Astrocyte (in vitro differentiated cells and primary cell): ENCODE measurements around the gene ZBTB16. TPM values are rescaled to one million over a fixed set of nuclear protein-coding genes. Genes with fewer than 3 reads are reported as not detected.

Source experiments
- DNase-seq: peaks from one replicate; pipeline ENCODE4 v3.0.0-alpha.2; 2010; ENCODE audit warnings: low read depth
- FAIRE-seq: peaks from 2 replicates; lab custom pipeline; 2011; peaks lifted over from hg19 to GRCh38; lab: Jason Lieb, UNC
- H2AFZ ChIP-seq: 2 replicates; pipeline ENCODE4 v1.6.0; 2012; ENCODE audit warnings: low read depth, low read length, inconsistent platforms
- H3K27ac ChIP-seq: 2 replicates; pipeline ENCODE4 v1.5.1; 2011; ENCODE audit warnings: low read depth, low read length, inconsistent platforms
- H3K27me3 ChIP-seq: 2 replicates; pipeline ENCODE4 v1.6.0; 2011; ENCODE audit warnings: low read length, inconsistent platforms; ENCODE audit not compliant: insufficient read depth
- H3K36me3 ChIP-seq: 2 replicates; pipeline ENCODE4 v1.5.1; 2011; ENCODE audit warnings: low read length, inconsistent platforms; ENCODE audit not compliant: insufficient read depth
- H3K4me1 ChIP-seq: 2 replicates; pipeline ENCODE4 v1.5.1; 2011; ENCODE audit warnings: low read length, inconsistent platforms; ENCODE audit not compliant: insufficient read depth
- H3K4me2 ChIP-seq: 2 replicates; pipeline ENCODE4 v1.6.0; 2012; ENCODE audit warnings: low read length, inconsistent platforms
- H3K4me3 ChIP-seq: 2 replicates; pipeline ENCODE4 v1.5.1; 2011; ENCODE audit warnings: low read depth, mild to moderate bottlenecking, low read length, inconsistent platforms; ENCODE audit not compliant: insufficient read depth
- H3K79me2 ChIP-seq: 2 replicates; pipeline ENCODE4 v1.6.0; 2012; ENCODE audit warnings: mild to moderate bottlenecking, low read length, inconsistent platforms; ENCODE audit not compliant: insufficient read depth
- H3K9ac ChIP-seq: 2 replicates; pipeline ENCODE4 v1.6.0; 2012; ENCODE audit warnings: mild to moderate bottlenecking, low read length, inconsistent platforms
- H3K9me3 ChIP-seq: 2 replicates; pipeline ENCODE4 v1.5.1; 2012; ENCODE audit warnings: low read depth, mild to moderate bottlenecking, low read length, inconsistent platforms; ENCODE audit not compliant: insufficient read depth
- H4K20me1 ChIP-seq: 2 replicates; pipeline ENCODE4 v1.6.0; 2012; ENCODE audit warnings: low read length, inconsistent platforms; ENCODE audit not compliant: insufficient read depth
- H3K27ac Mint-ChIP-seq: one replicate; pipeline ENCODE4 v1.8.0; 2021; ENCODE audit warnings: mild to moderate bottlenecking, mixed read lengths; ENCODE audit not compliant: unreplicated experiment
- H3K27me3 Mint-ChIP-seq: one replicate; pipeline ENCODE4 v1.8.0; 2021; ENCODE audit warnings: low read depth, mixed read lengths; ENCODE audit not compliant: unreplicated experiment
- H3K36me3 Mint-ChIP-seq: one replicate; pipeline ENCODE4 v1.8.0; 2021; ENCODE audit warnings: low read depth, mixed read lengths; ENCODE audit not compliant: unreplicated experiment
- H3K4me1 Mint-ChIP-seq: one replicate; pipeline ENCODE4 v1.8.0; 2021; ENCODE audit warnings: low read depth, mixed read lengths; ENCODE audit not compliant: unreplicated experiment
- H3K4me3 Mint-ChIP-seq: one replicate; pipeline ENCODE4 v1.8.0; 2021; ENCODE audit warnings: mild to moderate bottlenecking, moderate library complexity, mixed read lengths; ENCODE audit not compliant: unreplicated experiment
- H3K9me3 Mint-ChIP-seq: one replicate; pipeline ENCODE4 v1.8.0; 2021; ENCODE audit warnings: mild to moderate bottlenecking, mixed read lengths; ENCODE audit not compliant: unreplicated experiment
- EZH2 ChIP-seq: IDR thresholded peaks from 2 replicates; pipeline ENCODE4 v1.6.1; 2012; ENCODE audit warnings: mild to moderate bottlenecking, low read length, inconsistent platforms; ENCODE audit not compliant: insufficient read depth
- total RNA-seq: library from RNA; stranded (reverse); gene quantifications from 2 replicates; pipeline ENCODE4 v1.2.1, GENCODE V29; 2021
- TF ChIP-seq, protein P1 (sequence below): IDR thresholded peaks from 2 replicates; pipeline ENCODE4 v1.5.1; 2011; ENCODE audit warnings: low read depth, mild to moderate bottlenecking, inconsistent platforms, low read length, moderate library complexity; ENCODE audit not compliant: insufficient read depth

The ZBTB16 gene
- total RNA-seq, 1 donor from 2014 or later = 0.50 TPM

DNA sequence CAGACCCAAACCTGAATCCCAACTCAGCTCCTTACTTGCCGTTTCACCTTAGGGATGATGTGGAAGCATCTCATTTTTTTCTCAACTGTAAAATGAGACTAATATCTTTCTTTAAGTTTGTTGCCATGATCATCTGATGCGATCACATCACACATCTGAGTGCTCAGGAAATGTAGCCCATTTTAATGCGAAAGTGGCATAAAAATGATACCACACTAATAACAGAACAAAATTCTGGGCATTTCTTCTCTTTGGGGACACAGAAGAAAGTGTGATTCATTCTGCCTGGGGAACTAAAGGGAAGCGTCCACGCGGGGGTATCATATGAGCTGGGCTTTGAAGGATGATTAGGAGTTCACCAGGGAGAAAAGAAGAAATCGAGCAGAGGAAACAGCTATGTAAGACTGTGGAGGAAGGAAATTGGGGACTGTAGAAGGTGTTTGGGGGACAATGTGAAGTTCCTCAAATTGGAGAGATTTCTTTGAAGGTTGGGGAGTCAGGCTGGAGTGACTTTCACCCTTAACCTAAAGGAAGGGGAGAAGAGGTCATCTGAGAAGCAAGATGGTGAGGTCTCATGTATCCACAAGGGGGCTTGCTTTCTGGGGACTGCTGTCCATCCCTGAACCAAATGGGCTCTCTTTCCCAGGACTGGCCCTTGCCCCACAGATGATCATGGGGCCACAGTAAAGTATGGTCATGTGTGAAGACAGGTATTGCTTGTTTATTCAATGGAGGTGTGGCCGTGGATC is 187.0 kb downstream of the ZBTB16 start:
- Mint-ChIP-seq H3K27me3 (peaks cover 46% of the 10 kb centered on the region), H3K4me3 (no peak overlapping the region), H3K36me3 (peaks cover 1% of the 10 kb centered on the region), H3K4me1 (no peaks in the 10 kb centered on the region), H3K27ac (no peak overlapping the region), H3K9me3 (peaks cover 2% of the 10 kb centered on the region)
- Histone ChIP-seq H2AFZ (no peak overlapping the region), H3K27ac (no peak overlapping the region), H3K4me2 (no peak overlapping the region), H3K4me3 (no peak overlapping the region), H3K9me3 (no peaks in the 10 kb centered on the region), H3K27me3 (peaks cover 15% of the 10 kb centered on the region), H3K36me3 (no peaks in the 10 kb centered on the region), H4K20me1 (no peaks in the 10 kb centered on the region), H3K79me2 (no peaks in the 10 kb centered on the region), H3K9ac (no peak overlapping the region), H3K4me1 (no peaks in the 10 kb centered on the region)
- FAIRE-seq (no peak), DNase-seq (no peak)
- TF ChIP-seq EZH2 = no peak
- TF ChIP-seq, protein P1, sequence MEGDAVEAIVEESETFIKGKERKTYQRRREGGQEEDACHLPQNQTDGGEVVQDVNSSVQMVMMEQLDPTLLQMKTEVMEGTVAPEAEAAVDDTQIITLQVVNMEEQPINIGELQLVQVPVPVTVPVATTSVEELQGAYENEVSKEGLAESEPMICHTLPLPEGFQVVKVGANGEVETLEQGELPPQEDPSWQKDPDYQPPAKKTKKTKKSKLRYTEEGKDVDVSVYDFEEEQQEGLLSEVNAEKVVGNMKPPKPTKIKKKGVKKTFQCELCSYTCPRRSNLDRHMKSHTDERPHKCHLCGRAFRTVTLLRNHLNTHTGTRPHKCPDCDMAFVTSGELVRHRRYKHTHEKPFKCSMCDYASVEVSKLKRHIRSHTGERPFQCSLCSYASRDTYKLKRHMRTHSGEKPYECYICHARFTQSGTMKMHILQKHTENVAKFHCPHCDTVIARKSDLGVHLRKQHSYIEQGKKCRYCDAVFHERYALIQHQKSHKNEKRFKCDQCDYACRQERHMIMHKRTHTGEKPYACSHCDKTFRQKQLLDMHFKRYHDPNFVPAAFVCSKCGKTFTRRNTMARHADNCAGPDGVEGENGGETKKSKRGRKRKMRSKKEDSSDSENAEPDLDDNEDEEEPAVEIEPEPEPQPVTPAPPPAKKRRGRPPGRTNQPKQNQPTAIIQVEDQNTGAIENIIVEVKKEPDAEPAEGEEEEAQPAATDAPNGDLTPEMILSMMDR = no peak

DNA sequence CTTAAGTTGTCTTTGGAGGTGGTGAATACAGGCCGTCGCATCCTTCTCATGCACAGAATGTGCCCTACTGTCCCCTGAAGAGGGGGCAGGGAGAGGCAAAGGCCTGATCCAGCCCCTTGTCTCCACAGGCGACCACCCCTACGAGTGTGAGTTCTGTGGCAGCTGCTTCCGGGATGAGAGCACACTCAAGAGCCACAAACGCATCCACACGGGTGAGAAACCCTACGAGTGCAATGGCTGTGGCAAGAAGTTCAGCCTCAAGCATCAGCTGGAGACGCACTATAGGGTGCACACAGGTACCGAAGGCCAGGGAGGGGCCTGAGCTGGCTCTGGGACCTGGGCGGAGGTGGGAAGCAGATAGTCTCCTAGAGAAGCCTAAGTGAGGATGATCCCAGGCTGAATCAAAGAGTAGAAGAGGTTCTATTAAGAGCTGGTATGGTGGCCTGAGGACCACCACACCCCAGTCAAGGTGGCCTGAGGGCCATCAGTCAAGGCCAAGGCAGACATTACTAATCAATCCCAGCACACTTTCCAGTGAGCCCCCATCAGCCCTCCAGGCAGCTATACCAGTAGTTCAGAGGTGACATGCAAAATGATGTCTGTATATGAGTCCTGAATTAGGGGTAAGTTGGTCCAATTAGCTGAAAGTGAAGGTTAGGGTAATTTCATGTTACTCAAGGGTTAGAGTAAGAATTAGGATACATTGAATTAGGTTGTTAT is 187.7 kb downstream of the ZBTB16 start:
- Mint-ChIP-seq H3K4me1 (no peaks in the 10 kb centered on the region), H3K27ac (no peak overlapping the region), H3K36me3 (peaks cover 1% of the 10 kb centered on the region), H3K4me3 (no peak overlapping the region), H3K9me3 (peaks cover 2% of the 10 kb centered on the region), H3K27me3 (peaks cover 48% of the 10 kb centered on the region)
- DNase-seq (no peak), FAIRE-seq (no peak)
- no peak overlapping the region for H3K4me2 ChIP-seq
- no peak overlapping the region for H3K9ac ChIP-seq
- H4K20me1 ChIP-seq = no peaks in the 10 kb centered on the region
- no peak overlapping the region for H3K4me3 ChIP-seq
- no peaks in the 10 kb centered on the region for H3K79me2 ChIP-seq
- TF ChIP-seq, protein P1 = no peak
- no peak for TF ChIP-seq EZH2
- no peak overlapping the region for H2AFZ ChIP-seq
- no peak overlapping the region for H3K27ac ChIP-seq
- H3K36me3 ChIP-seq = no peaks in the 10 kb centered on the region
- H3K4me1 ChIP-seq = no peaks in the 10 kb centered on the region
- H3K9me3 ChIP-seq = no peaks in the 10 kb centered on the region
- peaks cover 15% of the 10 kb centered on the region for H3K27me3 ChIP-seq
